ENCODE measurements around the gene CCSAP.

The CCSAP gene

GRCh38 chr1:229371624-229372023, 28.8 kb upstream of the CCSAP start:
- TF ChIP-seq, protein P1, sequence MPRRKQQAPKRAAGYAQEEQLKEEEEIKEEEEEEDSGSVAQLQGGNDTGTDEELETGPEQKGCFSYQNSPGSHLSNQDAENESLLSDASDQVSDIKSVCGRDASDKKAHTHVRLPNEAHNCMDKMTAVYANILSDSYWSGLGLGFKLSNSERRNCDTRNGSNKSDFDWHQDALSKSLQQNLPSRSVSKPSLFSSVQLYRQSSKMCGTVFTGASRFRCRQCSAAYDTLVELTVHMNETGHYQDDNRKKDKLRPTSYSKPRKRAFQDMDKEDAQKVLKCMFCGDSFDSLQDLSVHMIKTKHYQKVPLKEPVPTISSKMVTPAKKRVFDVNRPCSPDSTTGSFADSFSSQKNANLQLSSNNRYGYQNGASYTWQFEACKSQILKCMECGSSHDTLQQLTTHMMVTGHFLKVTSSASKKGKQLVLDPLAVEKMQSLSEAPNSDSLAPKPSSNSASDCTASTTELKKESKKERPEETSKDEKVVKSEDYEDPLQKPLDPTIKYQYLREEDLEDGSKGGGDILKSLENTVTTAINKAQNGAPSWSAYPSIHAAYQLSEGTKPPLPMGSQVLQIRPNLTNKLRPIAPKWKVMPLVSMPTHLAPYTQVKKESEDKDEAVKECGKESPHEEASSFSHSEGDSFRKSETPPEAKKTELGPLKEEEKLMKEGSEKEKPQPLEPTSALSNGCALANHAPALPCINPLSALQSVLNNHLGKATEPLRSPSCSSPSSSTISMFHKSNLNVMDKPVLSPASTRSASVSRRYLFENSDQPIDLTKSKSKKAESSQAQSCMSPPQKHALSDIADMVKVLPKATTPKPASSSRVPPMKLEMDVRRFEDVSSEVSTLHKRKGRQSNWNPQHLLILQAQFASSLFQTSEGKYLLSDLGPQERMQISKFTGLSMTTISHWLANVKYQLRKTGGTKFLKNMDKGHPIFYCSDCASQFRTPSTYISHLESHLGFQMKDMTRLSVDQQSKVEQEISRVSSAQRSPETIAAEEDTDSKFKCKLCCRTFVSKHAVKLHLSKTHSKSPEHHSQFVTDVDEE (CRISPR knock-in tag; IDR thresholded peaks at IDR 0.05) = no peak
- TF ChIP-seq ZFP30 (CRISPR knock-in tag; IDR thresholded peaks at IDR 0.05) (no peak), CREB5 (CRISPR knock-in tag; IDR thresholded peaks at IDR 0.05; ENCODE audit: low read depth) (no peak), OSR1 (CRISPR knock-in tag; IDR thresholded peaks at IDR 0.05) (no peak), TCF4 (CRISPR knock-in tag; IDR thresholded peaks at IDR 0.05; ENCODE audit: borderline replicate concordance) (no peak), ESRRG (CRISPR knock-in tag; IDR thresholded peaks at IDR 0.05) (no peak), ZFP3 (CRISPR knock-in tag; IDR thresholded peaks at IDR 0.05) (no peak)
- TF ChIP-seq, protein P2, sequence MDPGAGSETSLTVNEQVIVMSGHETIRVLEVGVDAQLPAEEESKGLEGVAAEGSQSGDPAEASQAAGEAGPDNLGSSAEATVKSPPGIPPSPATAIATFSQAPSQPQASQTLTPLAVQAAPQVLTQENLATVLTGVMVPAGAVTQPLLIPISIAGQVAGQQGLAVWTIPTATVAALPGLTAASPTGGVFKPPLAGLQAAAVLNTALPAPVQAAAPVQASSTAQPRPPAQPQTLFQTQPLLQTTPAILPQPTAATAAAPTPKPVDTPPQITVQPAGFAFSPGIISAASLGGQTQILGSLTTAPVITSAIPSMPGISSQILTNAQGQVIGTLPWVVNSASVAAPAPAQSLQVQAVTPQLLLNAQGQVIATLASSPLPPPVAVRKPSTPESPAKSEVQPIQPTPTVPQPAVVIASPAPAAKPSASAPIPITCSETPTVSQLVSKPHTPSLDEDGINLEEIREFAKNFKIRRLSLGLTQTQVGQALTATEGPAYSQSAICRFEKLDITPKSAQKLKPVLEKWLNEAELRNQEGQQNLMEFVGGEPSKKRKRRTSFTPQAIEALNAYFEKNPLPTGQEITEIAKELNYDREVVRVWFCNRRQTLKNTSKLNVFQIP (CRISPR knock-in tag; IDR thresholded peaks at IDR 0.05; ENCODE audit: borderline replicate concordance, low read depth) = no peak
- no peak for ATAC-seq

DNA sequence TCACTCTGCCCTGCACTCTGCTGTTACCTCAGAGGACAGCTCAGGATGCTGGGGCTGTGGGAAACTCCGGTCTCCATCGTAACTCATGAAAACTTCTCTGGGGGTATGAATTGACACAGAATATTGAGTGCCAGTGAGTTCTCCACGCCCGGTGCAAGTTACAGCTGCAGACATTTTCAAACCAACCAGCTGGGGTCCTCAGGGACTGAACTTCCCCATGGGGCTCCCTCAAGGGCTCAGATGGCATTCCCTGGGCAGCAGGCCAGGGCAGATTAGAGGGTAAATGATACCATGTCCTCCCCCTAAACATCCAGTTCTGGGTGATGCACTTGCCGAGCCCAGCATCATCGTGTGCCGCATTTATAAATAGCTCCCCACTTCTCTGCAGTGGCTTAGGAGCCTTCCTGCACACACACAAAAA, 27.8 kb upstream of the CCSAP start:
- ATAC-seq = peak; percentile 51

More for the DNA sequence above, 27.8 kb upstream of the CCSAP start:
- TF ChIP-seq, protein P1 (CRISPR knock-in tag; IDR thresholded peaks at IDR 0.05) = no peak
- TF ChIP-seq ARNTL (CRISPR knock-in tag; IDR thresholded peaks at IDR 0.05; ENCODE audit: borderline replicate concordance, low read depth) (no peak), BACH2 (CRISPR knock-in tag; IDR thresholded peaks at IDR 0.05; ENCODE audit: borderline replicate concordance) (no peak), TOX (CRISPR knock-in tag; IDR thresholded peaks at IDR 0.05; ENCODE audit: borderline replicate concordance) (no peak), OSR1 (CRISPR knock-in tag; IDR thresholded peaks at IDR 0.05) (no peak), CREB5 (CRISPR knock-in tag; IDR thresholded peaks at IDR 0.05; ENCODE audit: low read depth) (no peak), CSRNP3 (CRISPR knock-in tag; IDR thresholded peaks at IDR 0.05) (no peak), ZNF565 (CRISPR knock-in tag; conservative IDR thresholded peaks at IDR 0.05; ENCODE audit: low read depth) (no peak), ZFP3 (CRISPR knock-in tag; IDR thresholded peaks at IDR 0.05) (no peak), ESRRG (CRISPR knock-in tag; IDR thresholded peaks at IDR 0.05) (no peak), ZNF8 (CRISPR knock-in tag; IDR thresholded peaks at IDR 0.05) (no peak), ISL1 (CRISPR knock-in tag; IDR thresholded peaks at IDR 0.05) (no peak), GLIS3 (CRISPR knock-in tag; IDR thresholded peaks at IDR 0.05) (no peak), SNAI2 (CRISPR knock-in tag; IDR thresholded peaks at IDR 0.05) (no peak), CSDC2 (CRISPR knock-in tag; IDR thresholded peaks at IDR 0.05) (no peak), ZNF70 (CRISPR knock-in tag; IDR thresholded peaks at IDR 0.05) (no peak), PPARA (CRISPR knock-in tag; IDR thresholded peaks at IDR 0.05; ENCODE audit: borderline replicate concordance) (no peak), ZFP30 (CRISPR knock-in tag; IDR thresholded peaks at IDR 0.05) (no peak), ZC3H10 (CRISPR knock-in tag; IDR thresholded peaks at IDR 0.05) (no peak)
- TF ChIP-seq, protein P3, sequence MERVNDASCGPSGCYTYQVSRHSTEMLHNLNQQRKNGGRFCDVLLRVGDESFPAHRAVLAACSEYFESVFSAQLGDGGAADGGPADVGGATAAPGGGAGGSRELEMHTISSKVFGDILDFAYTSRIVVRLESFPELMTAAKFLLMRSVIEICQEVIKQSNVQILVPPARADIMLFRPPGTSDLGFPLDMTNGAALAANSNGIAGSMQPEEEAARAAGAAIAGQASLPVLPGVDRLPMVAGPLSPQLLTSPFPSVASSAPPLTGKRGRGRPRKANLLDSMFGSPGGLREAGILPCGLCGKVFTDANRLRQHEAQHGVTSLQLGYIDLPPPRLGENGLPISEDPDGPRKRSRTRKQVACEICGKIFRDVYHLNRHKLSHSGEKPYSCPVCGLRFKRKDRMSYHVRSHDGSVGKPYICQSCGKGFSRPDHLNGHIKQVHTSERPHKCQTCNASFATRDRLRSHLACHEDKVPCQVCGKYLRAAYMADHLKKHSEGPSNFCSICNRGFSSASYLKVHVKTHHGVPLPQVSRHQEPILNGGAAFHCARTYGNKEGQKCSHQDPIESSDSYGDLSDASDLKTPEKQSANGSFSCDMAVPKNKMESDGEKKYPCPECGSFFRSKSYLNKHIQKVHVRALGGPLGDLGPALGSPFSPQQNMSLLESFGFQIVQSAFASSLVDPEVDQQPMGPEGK (CRISPR knock-in tag; IDR thresholded peaks at IDR 0.05; ENCODE audit: borderline replicate concordance) = no peak

Data from SK-N-SH treated with all-trans-retinoic acid at 6 μM for 48 hours (cell line).